ENCODE data around the gene GLB1L3.
"Not testable (repeated sequence)": the region's sequence is repeated elsewhere in the genome, so short reads cannot be mapped to it uniquely, and the experiment has no call there.

The GLB1L3 gene

DNA sequence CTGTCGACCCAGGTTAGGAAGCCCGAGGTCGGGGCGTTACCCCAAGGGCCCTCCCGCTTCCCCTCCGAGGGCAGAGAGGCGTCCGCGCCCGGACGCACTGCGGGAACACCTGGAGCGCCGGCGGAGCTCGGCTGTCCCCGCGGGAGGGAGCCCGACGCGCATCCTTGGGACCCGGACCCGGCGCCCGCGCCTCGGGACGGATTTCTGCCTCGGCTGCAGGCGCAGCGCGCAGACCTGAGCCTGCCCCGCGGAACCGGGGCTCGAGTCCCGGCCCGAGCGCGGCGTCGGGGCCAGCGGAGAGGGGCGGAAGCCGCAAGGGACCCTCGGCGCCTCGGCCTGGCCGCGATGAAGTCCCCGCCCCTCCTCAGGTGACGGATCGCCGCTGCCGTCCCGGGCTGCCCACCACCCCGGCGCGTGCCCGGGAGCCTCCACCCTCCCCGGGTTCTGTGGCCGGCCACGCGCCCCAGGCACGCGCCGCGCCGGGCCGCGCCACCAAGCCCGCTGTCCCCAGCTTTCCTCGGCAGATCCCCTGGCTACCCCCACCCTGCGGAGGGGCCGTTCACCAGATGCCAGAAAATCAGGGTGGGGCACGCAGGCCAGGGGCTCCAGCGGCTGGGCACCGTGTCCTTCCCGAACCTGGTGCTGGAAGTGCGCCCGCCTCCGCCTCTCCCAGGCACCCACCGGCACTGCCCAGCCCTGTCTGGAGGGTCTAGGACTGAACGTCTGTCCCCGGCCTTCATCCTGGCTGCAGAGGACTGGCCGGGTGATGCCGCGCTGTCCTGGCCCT is 410 bp downstream of the GLB1L3 start:
- DNase-seq: no peak

DNA sequence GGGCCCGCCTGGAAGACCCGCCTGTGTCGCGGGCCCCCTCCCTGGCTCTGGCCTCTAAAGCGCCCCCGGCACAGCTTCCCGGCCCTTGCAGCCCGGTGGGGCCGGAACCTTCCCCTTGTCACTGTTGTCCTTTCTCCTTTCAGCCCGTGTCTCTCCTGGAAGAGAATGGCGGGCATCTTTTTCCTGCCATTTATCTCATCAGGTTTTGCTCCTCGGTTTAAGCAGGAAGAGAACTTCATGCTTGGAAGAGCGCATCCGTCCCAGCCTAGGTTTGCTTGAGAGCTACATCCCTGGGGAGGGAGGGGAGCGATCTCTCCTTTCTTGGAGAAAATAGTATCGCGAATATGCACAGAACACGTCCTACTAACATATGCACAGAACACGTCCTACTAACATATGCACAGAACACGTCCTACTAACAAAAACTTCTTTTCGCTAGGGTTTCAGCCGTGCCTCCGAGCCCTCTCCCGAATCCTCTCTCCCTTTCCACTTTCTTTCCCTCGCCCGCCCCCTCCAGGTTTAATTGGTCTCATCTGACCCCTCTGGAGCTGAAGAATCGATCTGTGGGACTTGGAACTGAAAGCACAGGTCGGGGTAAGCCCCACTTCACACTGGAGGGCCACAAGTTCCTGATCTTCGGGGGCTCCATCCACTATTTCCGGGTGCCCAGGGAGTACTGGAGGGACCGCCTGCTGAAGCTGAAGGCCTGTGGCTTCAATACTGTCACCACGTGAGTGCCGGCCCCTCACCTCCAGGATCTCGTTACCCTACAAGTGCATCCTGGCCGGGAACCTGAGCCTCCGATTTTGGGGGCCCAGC is 1.2 kb downstream of the GLB1L3 start:
- no peak for DNase-seq

DNA sequence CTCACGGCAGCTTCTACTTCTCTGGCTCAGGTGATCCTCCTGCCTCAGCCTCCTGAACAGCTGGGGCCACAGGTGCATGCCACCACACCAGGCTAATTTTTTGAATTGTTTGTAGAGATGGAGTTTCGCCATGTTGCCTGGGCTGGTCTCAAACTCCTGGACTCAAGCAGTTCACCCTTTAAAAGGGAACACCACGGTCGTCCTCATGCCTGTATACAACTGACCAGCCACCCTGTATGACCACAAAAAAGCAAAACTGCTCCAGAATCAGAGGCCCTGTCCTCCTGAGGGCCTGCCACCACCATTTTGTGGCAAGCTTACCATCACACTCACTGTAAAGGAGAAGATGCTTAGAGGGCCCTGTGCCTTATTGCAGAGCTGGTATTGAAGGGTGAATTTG is 2.2 kb downstream of the GLB1L3 start:
- no peak for DNase-seq

DNA sequence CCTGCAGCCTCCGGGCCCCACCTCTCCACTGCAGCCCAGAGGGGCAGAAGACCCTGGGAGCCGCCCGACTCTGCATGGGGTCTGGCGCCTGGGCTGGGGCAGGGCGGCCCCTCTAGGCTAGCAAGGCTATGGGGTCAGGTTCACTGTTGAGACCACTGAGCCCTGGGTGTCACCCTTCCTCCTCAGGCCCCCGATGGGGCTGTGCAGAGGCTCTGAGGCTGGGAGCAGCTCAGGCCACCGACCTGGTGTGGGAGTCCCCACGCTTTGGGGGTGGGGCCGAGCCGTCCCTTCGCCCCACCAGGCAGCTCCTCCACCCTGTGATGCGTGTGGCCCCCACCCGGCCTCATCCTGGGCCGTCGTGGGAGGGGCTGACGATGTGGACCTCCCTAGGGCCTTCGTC is 5.5 kb downstream of the GLB1L3 start:
- DNase-seq: not testable (repeated sequence)

DNA sequence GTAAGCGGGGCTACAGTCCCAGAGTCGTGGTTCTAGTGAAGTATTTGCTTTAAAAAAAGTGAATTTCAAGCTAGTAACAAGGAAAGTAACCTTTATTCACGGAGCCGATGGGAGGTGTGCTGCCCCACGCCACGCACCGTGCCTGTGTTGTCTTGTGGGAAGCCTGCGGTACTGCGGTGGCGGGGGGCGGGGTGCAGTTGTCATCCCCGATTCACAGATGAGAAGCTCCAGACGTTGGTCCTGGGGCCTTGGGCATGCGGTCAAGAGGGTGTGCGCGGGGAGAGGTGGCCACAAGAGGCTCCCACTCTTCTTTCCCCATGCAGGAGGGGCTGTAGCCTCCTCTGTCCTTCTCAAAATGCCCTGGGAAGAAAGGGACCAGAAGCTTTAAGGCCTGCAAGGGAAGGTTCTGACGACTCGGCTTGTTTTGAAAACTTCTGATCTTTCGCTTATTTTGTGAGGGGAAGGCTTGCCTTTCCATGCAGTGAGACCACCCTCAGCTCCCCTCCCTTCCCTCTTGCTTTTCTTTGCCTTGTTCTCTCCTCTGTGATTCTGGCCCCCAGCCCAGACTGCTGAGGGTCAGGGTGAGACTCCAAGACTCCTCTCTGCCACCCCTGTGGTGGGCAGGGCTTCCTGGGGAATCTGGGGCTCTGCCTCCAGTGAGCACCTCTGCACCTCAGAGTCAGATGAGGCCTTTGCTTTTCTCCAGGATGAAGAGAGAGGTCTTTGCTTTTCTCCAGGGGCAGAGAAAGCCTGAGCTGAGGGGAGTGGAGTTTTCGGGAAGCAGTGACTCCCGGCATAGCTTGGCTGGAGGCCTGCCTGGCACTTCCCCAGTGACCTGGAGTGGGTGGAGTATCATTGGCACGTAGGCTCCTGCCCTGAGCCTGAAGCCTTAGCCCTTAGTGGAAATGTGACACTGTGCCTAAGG is 6.2 kb downstream of the GLB1L3 start:
- DNase-seq: no peak

DNA sequence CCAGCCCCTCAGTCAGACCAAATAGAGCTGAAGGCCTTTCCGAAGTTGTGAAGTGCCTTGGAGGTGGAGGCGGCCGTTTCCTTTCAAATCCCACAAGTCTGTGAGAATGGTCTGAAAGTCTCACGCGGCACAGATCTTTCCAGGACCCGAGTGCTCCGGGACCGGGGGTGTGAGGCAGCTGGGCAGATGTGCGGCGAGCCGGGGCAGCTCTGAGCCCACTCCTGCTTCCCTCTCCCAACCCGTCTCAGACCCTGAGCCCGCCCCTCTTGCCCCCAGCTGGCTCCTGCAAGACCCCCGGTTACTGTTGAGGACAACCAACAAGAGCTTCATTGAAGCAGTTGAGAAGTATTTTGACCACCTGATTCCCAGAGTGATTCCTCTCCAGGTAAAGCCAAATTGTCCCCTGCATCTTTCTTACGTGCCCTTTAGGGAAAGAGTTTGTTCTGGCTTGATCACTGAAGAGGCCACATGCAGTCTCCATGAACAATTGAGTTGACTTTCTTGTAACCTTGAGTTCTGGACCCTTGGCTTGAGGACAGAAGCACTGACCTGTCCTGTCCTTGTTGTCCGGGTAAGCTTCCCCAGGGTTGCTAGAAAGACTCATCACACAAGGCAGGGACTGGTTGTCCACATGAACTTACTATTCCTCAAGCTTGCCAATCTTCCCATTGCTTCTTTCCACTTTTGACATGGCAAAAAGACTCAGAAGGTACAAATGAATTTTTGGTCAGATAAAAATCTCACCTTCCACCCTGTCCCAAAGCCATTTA is 7.5 kb downstream of the GLB1L3 start:
- DNase-seq: no peak

DNA sequence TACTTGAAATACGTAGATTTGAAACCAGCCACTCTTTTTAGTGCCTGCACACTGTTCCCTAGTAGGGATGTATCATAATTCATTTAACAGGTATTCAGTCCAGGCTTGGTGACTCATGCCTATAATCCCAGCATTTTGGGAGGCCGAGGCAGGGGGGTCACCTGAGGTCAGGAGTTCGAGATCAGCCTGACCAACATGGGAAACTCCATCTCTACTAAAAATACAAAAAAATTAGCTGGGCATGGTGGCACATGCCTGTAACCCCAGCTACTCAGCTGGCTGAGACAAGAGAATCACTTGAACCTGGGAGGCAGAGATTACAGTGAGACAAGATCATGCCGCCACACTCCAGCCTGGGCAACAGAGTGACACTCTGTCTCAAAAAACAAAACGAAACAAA is 8.2 kb downstream of the GLB1L3 start:
- not testable (repeated sequence) for DNase-seq

DNA sequence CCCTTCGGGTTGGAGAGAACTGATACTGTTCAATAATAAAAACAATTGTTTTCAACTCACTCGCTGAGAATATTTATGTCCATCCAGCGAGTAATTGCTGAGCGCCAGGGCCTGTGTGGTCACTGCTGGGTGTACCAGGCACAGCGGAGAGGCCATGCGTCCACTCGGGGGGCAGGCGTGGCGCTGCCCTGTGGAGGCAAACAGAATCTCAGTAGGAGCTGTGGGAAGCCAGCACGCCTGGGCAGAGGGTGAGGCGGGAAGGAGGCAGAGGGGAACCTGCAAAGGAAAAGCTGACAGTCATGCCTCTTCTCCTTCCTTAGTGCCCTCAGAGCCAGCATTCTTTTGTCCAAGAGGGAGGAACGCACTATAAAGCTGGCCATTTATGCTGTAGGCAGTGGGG is 11.4 kb downstream of the GLB1L3 start:
- no peak for DNase-seq

DNA sequence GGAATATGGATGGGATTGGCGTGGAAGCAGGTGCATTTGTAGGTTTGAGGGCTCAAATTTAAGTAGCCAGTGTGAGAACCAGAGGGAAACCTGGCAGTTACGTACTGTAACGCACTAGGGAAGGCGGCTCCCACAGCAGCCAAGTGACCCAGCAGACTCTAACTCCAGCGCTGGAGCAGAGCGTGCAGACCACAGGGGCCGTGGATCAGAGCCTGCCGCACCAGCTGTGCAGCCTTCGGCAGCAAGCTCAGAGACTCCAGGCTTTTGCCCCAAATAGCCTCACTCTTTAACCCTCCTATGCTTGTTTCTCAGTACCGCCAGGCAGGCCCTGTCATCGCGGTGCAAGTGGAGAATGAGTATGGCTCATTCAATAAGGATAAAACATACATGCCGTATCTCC is 12.3 kb downstream of the GLB1L3 start:
- no peak for DNase-seq

DNA sequence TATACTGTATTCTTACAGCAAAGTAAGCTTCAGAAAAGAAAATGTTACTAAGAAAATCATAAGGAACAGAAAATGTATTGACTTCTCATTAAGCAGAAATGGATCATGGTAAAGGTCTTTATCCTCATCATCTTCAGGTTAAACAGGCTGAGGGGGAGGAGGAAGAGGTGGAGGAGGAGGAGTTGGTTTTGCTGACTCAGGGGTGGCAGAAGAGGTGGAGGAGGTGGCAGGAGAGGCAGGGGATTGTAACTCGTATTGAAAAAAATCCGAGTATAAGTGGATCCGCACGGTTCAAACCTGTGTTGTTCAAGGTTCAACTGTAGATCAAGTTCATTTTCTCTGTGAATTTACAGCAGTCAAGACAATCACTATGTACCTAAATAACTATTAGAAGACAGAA is 13.0 kb downstream of the GLB1L3 start:
- no peak for DNase-seq

DNA sequence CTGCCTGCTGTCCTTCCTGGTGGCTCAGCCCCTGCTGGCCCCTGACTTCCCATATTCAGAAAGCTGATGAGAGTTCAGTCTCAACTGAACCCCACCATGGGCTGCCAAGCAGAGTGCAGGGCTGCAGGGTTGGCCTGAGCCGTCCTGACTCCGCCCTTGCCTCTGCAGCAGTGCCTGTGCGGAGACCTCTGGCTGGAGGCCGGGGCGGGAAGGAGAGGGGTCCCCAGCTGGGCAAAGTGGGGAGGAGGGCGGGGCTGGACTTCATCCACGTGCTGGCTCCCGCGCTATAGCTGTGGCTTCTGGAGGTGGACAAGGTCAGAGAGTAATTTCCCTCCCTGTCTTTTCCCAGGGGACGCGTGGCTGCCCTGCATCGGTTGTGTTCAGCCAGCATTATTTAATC is 13.6 kb downstream of the GLB1L3 start:
- no peak for DNase-seq

DNA sequence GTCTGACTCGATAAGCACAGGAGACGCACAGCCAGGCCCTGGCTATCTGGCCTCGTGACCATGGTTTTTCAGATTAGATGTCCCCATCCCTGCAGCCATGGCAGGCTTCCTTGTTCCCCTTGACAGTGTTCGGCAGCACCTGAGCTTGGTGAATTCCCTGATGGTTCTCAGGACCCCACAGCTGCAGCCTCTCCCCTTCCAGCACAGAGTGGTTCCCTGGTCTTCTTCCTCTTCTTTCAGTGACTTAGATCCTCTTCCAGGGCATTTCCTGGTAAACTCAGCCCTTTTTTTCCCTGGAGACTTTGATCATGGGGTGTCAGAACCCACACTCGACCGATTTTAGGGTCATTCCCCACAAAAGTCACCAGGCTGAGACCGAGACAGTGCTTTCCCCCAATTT is 14.5 kb downstream of the GLB1L3 start:
- no peak for DNase-seq

DNA sequence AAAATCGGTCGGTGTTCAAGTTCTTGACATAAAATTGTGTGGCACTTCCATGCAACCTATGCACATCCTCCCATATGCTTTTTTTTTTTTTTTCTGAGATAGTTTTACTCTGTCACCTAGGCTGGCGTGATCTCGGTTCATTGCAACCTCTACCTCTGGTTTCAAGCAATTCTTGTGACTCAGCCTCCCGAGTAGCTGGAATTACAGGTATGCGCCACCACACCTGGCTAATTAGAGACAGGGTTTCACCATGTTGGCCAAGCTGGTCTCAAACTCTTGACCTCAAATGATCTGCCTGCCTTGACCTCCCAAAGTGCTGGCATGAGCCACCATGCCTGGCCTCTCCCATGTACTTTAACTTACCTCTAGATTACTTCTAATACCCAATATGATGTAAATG is 15.0 kb downstream of the GLB1L3 start:
- no peak for DNase-seq

DNA sequence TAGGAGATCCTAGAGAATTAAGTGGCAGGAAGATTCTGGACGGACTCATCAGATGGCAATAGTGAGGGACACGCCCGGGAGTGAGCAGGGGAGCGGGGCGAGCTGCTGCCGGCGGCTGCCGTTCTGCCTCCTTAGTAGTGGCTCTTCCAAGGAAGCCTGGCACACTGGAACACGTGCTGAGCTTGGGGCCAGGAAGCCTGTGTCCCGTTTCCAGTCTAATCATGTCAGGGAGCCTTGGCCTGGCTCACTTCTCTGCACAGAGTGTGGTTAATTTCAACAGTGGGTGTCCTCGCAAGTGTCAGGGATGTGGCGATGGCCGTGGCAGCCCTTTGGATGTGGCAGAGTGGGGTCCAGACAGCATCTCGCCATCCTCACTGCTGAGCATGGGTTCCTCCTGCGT is 16.5 kb downstream of the GLB1L3 start:
- no peak for DNase-seq

DNA sequence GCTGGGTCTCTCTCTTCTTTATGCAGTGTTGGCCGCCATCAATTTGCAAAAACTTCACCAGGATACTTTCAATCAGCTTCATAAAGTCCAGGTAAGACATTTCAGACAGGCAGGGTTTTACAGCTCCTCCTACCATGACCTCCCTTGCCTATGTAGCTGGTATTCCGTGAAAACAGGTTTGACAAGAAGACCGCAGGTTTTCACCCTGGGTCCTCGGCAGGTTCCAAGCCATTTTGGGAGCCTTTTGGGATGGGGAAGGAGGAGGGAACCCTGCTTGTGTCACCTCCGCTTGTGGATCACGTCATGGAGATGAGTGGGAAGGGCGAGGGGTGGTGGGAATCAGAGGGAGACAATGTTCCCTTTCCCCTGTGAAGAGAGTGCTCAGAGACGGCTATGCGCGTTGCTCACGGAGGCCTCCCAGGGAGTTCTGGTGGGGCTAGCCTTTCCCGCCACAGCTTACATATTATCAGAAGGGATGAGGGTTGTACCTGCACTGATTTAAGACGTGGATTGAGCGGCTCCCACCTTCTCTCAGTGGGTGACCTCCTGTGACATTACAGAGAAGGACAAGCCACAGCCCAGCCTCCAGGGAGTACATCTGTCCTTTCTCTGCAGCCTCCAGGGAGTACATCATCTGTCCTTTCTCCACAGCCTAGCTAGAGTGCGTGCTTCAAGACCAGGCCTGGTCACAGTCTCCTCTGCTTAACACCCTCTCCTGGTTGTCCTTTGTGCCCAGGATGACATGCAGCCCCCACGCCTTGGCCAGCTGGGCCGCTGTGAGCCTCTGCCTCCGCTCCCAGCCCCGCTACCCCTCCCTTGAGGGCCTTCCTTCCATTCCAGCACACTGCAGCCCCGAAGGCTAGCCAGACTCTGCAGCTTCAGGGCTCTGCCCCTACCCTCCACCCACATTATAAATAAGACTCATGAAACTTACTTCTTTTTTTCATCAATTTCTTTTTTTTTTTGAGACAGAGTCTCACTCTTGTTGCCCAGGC is 17.2 kb downstream of the GLB1L3 start:
- DNase-seq: no peak

DNA sequence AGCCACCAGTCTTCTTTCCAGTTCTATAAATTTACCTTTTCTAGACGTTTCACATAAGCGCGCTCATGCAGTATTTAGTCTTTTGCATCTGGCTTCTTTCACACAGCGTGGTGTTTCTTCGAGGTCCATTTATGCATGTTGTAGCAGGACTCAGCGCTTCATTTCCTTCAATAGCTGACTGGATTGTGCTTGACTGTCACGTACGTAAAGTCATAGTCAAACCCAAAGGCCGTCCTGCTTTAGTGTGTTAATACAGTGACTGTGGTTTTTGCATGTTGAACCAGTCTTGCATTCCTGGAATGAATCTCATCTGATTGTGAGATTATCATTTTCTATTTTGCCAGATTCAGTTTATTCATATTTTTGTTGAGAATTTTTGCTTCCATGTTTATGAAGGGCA is 18.5 kb downstream of the GLB1L3 start:
- no peak for DNase-seq

DNA sequence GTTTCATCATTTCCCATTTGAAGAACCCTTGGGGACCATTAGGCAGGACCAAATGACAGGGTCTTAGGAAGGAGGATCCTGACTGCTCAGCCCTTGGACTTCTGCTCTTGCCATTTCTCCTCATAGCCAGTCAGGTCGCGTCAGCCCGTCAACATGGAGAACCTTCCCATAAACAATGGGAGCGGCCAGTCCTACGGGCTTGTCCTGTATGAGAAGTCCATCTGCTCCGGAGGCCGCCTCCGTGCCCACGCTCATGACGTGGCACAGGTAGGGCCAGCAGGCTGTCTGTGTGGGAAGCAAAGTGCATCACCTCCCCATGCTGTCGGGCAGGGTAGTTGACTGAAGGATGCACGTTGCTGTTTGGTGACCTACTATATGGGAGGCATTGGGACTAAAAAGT is 36.0 kb downstream of the GLB1L3 start:
- DNase-seq: no peak

DNA sequence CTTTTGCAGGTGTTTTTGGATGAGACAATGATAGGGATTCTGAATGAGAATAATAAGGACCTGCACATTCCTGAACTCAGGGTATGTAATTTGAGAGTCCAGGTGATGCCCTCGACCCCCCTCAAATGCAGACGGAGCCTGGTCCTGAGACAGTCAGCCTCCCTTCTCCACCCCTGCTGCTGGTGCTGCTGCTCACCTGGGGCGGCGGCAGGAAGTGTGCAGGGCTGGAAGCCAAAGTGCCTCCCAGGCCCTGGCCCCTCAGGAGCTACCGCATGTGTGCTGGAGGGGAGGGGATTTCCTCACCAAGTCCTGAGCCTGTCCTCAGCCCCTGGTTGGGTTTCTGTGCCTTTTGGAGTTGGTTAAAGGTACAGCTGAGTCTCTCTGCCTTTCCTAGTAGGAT is 36.6 kb downstream of the GLB1L3 start:
- DNase-seq: no peak

DNA sequence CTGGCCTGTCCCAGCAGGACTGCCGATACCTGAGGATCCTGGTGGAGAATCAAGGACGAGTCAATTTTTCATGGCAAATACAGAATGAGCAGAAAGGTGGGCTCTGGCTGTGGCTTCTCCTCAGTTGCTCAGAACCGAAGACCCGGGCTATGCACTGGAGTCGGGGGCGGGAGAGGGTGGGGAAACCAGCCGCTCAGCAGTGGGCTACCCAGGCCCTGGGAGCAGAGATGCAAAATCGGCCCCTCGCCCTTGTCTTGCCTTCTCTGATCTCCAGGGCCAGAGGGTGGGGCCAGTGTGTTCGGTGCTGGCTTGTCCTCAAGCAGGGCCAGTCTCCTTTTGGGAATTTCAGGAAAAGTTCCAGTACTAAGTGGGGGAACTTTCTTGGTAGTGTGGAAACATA is 37.2 kb downstream of the GLB1L3 start:
- no peak for DNase-seq

DNA sequence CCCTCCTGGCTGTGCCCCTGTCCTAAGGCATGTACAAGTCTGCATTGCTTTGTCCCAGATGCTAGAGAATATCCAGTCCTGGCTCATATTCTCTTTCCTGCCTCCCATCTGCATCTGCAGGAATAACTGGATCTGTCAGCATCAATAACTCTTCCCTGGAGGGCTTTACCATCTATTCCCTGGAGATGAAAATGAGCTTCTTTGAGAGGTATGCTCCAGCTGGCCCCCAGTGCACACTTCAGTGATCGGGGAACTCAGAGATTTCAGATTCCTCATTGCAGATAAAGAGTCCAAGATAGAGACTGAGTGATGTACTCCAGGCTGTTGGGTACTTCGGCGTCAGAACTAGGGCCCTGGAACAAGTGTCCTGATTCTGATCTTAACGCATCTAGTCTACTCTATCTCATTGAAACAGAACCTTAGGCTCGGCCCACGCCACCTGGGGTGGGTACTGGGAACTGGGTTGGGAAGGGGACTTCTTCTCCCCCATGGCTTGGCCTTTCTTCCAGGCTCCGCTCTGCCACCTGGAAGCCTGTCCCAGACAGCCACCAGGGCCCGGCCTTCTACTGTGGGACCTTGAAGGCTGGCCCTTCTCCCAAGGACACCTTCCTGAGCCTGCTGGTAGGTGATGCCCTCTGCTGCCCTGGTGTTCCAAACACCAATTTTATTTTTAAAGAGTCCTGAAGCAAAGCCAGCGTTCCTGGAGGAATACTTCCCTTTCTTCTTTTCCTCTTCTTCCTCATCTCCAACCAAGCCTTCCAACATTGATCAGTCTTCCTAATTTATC is 37.8 kb downstream of the GLB1L3 start:
- no peak for DNase-seq

Data from KG1 (cell line).